NT2/D1 (cell line): Measurements from ENCODE around the gene MOCS3.

Experiments used
- SUZ12 ChIP-seq: IDR thresholded peaks from 2 replicates; pipeline ENCODE4 v1.6.1; 2011; ENCODE audit not compliant: insufficient read length, insufficient read depth; ENCODE audit errors: extremely low read depth
- YY1 ChIP-seq: IDR thresholded peaks from 2 replicates; pipeline ENCODE4 v1.6.1; 2011; ENCODE audit not compliant: insufficient read length, insufficient read depth
- ZNF274 ChIP-seq: IDR thresholded peaks from 2 replicates; pipeline ENCODE4 v1.6.1; 2011; ENCODE audit warnings: mild to moderate bottlenecking, low read depth, low read length

GRCh38 chr20:50957276-50957675 lies 1.3 kb upstream of the MOCS3 start:
- no peak for TF ChIP-seq YY1
- TF ChIP-seq ZNF274, result no peak
- no peak for TF ChIP-seq SUZ12
